22Rv1 (cell line): ENCODE data around the gene MRAP.

Experiments
- CTCF ChIP-seq: fragments of 450-650 bp; IDR thresholded peaks from 2 replicates; pipeline ENCODE4 v1.5.1; 2017; ENCODE audit warnings: mild to moderate bottlenecking
- ZFX ChIP-seq: fragments of 450-650 bp; IDR thresholded peaks from 2 replicates; pipeline ENCODE4 v1.6.1; 2017; ENCODE audit warnings: antibody characterized with exemption, borderline replicate concordance

GRCh38 chr21:32303385-32303784, 4.7 kb downstream of the MRAP start:
- TF ChIP-seq CTCF (no peak), ZFX (no peak)
